CD8-positive, alpha-beta memory T cell (primary cell): Measurements from ENCODE around the gene NLRC5. TPM values are rescaled to one million over a fixed set of nuclear protein-coding genes. Genes with fewer than 3 reads are reported as not detected.

Source experiments
- CTCF ChIA-PET: fragments of 350-600 bp; sonication (Branson Sonifier 250); formaldehyde crosslinking; loops from one replicate; lab custom pipeline; 2021; ENCODE audit warnings: antibody characterized with exemption; lab: Charles Lee
- POLR2A ChIA-PET: fragments of 350-600 bp; sonication (Branson Sonifier 250); formaldehyde crosslinking; loops from one replicate; lab custom pipeline; 2021; ENCODE audit warnings: antibody characterized with exemption; lab: Charles Lee
- DNase-seq, 5 donors: peaks; one replicate each; pipeline versions ENCODE4 v3.0.0 to v3.0.0-alpha.2; 2020 to 2022; ENCODE audit warnings: mixed read lengths in 1 of 5
- H3K27ac ChIP-seq: one replicate; pipeline ENCODE4 v1.7.0; 2013; ENCODE audit warnings: low read depth, mild to moderate bottlenecking, low read length, moderate library complexity
- H3K27me3 ChIP-seq: 2 replicates; pipeline ENCODE4 v1.7.0; 2013; ENCODE audit warnings: low read length, mild to moderate bottlenecking; ENCODE audit not compliant: insufficient read depth, poor library complexity, severe bottlenecking
- H3K36me3 ChIP-seq: 2 replicates; pipeline ENCODE4 v1.7.0; 2013; ENCODE audit warnings: mild to moderate bottlenecking, low read length, moderate library complexity; ENCODE audit not compliant: insufficient read depth
- H3K4me1 ChIP-seq: 2 replicates; pipeline ENCODE4 v1.7.0; 2013; ENCODE audit warnings: mild to moderate bottlenecking, low read length, moderate library complexity; ENCODE audit not compliant: insufficient read depth
- H3K4me3 ChIP-seq: 2 replicates; pipeline ENCODE4 v1.7.0; 2013; ENCODE audit warnings: mild to moderate bottlenecking, low read length
- H3K9me3 ChIP-seq: 2 replicates; pipeline ENCODE4 v1.7.0; 2013; ENCODE audit warnings: mild to moderate bottlenecking, low read length
- H3K27ac Mint-ChIP-seq, 8 donors: one replicate each; pipeline ENCODE4 v1.8.0; 2020 to 2021; ENCODE audit warnings: mixed read lengths in 8 of 8, mild to moderate bottlenecking in 6 of 8, inconsistent platforms in 3 of 8, moderate library complexity in 3 of 8
- H3K27me3 Mint-ChIP-seq, 2 donors: one replicate each; pipeline ENCODE4 v1.8.0; 2020 to 2021; ENCODE audit warnings: mixed read lengths in 2 of 2, mild to moderate bottlenecking in 1 of 2, moderate library complexity in 1 of 2
- H3K36me3 Mint-ChIP-seq, 3 donors: one replicate each; pipeline ENCODE4 v1.8.0; 2020 to 2021; ENCODE audit warnings: mixed read lengths in 3 of 3, inconsistent platforms in 1 of 3, mild to moderate bottlenecking in 1 of 3
- H3K4me1 Mint-ChIP-seq, 3 donors: one replicate each; pipeline ENCODE4 v1.8.0; 2020 to 2021; ENCODE audit warnings: mixed read lengths in 3 of 3, inconsistent platforms in 1 of 3, mild to moderate bottlenecking in 1 of 3
- H3K4me3 Mint-ChIP-seq, 7 donors: one replicate each; pipeline ENCODE4 v1.8.0; 2020 to 2021; ENCODE audit warnings: mixed read lengths in 7 of 7, mild to moderate bottlenecking in 6 of 7, moderate library complexity in 4 of 7, inconsistent platforms in 2 of 7
- H3K9me3 Mint-ChIP-seq, 5 donors: one replicate each; pipeline ENCODE4 v1.8.0; 2020 to 2022; ENCODE audit warnings: mixed read lengths in 5 of 5, mild to moderate bottlenecking in 3 of 5, moderate library complexity in 2 of 5, inconsistent platforms in 1 of 5
- polyA plus RNA-seq: library from polyadenylated mRNA; unstranded; fragments of 300-500 nt; fragmentation: Illumina TruSeq; gene quantifications from one replicate; pipeline ENCODE4 v1.2.3, GENCODE V29; 2021
- total RNA-seq, 2 experiments: library from RNA; stranded (reverse); gene quantifications; one replicate each; pipeline ENCODE4 v1.2.3, GENCODE V29; 2021

Gene NLRC5
- total and polyA plus RNA-seq, 3 experiments from 2014 or later, result 165 to 178 (median 173) TPM

- H3K4me3 Mint-ChIP-seq, result peak overlapping the region in 5 of 7 donors; percentile 80 to 89 (median 83)
- H3K9me3 ChIP-seq, result no peaks in the 10 kb centered on the region
- no peak overlapping the region for H3K27ac ChIP-seq
- DNase-seq, result no peak
- no peaks in the 10 kb centered on the region for H3K9me3 Mint-ChIP-seq
- peaks cover 62 to 83% (median 68%) of the 10 kb centered on the region in 3 donors for H3K4me1 Mint-ChIP-seq
- no peaks in the 10 kb centered on the region for H3K27me3 ChIP-seq
- POLR2A ChIA-PET, result interaction anchor here (0.7 to 3.1 kb wide), 2 partner anchors 20 to 79 kb away, joined by 3 to 24 read pairs; no protein-coding TSS in a partner anchor
- no peak overlapping the region for H3K4me3 ChIP-seq
- H3K27ac Mint-ChIP-seq, result peak overlapping the region; percentile 74 to 99 (median 95)
- peaks cover 64% of the 10 kb centered on the region for H3K36me3 ChIP-seq
- CTCF ChIA-PET, result interaction anchor here (3.5 to 7.8 kb wide), 2 partner anchors 11 to 78 kb away, joined by 18 to 91 read pairs; no protein-coding TSS in a partner anchor
- no peaks in the 10 kb centered on the region for H3K27me3 Mint-ChIP-seq
- peaks cover 75% of the 10 kb centered on the region for H3K4me1 ChIP-seq
- H3K36me3 Mint-ChIP-seq, result peaks cover 17 to 87% (median 24%) of the 10 kb centered on the region in 3 donors
Observed at GRCh38 chr16:57043248-57043647, 53.9 kb downstream of the NLRC5 start.

DNA sequence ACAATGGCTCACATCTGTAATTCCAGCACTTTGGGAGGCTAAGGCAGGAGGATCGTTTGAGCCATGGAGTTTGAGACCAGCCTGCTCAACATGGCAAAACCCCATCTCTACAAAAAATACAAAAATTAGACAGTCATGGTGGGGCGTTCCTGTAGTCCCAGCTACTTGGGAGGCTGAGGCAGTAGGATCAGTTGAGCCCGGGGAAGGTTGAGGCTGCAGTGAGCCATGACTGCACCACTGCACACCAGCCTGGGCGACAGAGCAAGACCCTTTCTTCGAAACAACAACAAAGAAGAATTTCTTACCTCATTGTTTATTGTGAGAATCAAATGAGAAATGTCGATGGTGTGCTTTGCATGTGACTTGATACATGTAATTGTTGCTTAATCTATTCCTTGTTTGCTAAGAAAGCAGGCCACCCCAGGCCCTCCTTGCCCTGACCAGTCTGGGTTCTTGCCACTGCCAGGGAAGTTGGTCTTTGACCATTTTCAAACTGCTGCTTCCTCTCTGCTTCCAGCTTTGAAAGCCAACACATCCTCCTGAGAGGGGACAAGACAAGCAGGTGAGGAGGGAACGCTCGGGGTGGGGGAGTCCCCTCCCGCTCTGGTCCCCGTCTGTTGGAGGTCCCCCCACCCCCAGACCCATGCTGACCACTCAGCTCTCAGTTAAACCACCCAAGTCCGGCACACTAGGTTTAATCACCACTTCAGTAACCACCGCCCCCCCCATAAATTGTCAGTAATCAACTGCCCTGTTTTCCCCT, 55.8 kb downstream of the NLRC5 start:
- Histone ChIP-seq H3K27ac (no peak overlapping the region), H3K36me3 (peaks cover 65% of the 10 kb centered on the region), H3K4me3 (no peak overlapping the region), H3K4me1 (peaks cover 56% of the 10 kb centered on the region), H3K9me3 (no peaks in the 10 kb centered on the region), H3K27me3 (no peaks in the 10 kb centered on the region)
- no peaks in the 10 kb centered on the region for H3K9me3 Mint-ChIP-seq
- peaks cover 49 to 71% (median 50%) of the 10 kb centered on the region in 3 donors for H3K4me1 Mint-ChIP-seq
- no peak for DNase-seq
- peak overlapping the region; percentile 85 to 96 (median 90) for H3K27ac Mint-ChIP-seq
- H3K36me3 Mint-ChIP-seq, result peaks cover 10 to 87% (median 21%) of the 10 kb centered on the region in 3 donors
- POLR2A ChIA-PET, result interaction anchor here (0.5 to 1.9 kb wide), 3 partner anchors 56 to 463 kb away, joined by 4 to 6 read pairs (median 4); partner anchors contain the start of gene NLRC5
- peaks cover 0 to 1% of the 10 kb centered on the region in 2 donors for H3K27me3 Mint-ChIP-seq
- CTCF ChIA-PET, result interaction anchor here (1.1 to 3.7 kb wide), 8 partner anchors 32 to 85 kb away, joined by 3 to 58 read pairs (median 4); partner anchors contain the start of gene CETP
- H3K4me3 Mint-ChIP-seq, result peak overlapping the region in 3 of 7 donors; percentile 16 to 54 (median 16)

GRCh38 chr16:57045694-57046381, 56.5 kb downstream of the NLRC5 start:
- POLR2A ChIA-PET, result interaction anchor here (0.5 to 1.9 kb wide), 3 partner anchors 57 to 462 kb away, joined by 4 to 6 read pairs (median 4); partner anchors contain the start of gene NLRC5
- peaks cover 64% of the 10 kb centered on the region for H3K36me3 ChIP-seq

DNA sequence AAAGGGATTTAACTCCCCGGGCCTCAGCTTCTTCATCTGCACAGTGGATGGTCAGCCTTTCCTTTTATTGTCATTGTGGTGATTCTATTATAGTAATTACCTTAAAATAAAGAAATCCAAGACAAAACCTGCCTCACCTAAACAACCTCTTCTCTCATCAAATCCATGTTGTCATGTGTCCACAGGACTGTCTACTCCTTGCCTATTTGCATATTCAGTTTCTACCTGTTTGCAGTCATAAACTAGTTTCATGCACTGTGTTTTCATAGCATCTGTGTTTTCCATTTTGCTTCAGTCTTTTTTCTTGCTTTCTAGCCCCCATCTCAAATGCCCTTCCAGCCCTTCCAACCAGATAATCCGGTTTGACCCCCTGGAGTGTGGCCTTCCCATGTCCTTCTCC, 58.7 kb downstream of the NLRC5 start:
- H3K4me3 ChIP-seq, result no peak overlapping the region
- peaks cover 66% of the 10 kb centered on the region for H3K36me3 ChIP-seq
- ChIA-PET CTCF (interaction anchor here (1.2 kb wide), 1 partner anchor 78 kb away, joined by 4 read pairs; no protein-coding TSS in a partner anchor), POLR2A (no interaction called here)
- Mint-ChIP-seq H3K27ac (peak overlapping the region; percentile 6 to 93 (median 68)), H3K36me3 (peaks cover 7 to 92% (median 17%) of the 10 kb centered on the region in 3 donors), H3K9me3 (no peaks in the 10 kb centered on the region), H3K4me3 (peak overlapping the region in 1 of 7 donors; percentile 3), H3K27me3 (peaks cover 0 to 3% of the 10 kb centered on the region in 2 donors), H3K4me1 (peaks cover 21 to 48% (median 29%) of the 10 kb centered on the region in 3 donors)
- H3K27me3 ChIP-seq, result no peaks in the 10 kb centered on the region
- peaks cover 26% of the 10 kb centered on the region for H3K4me1 ChIP-seq
- no peak for DNase-seq
- no peak overlapping the region for H3K27ac ChIP-seq
- no peaks in the 10 kb centered on the region for H3K9me3 ChIP-seq

More at GRCh38 chr16:57045694-57046381, 56.5 kb downstream of the NLRC5 start:
- Histone ChIP-seq H3K27me3 (no peaks in the 10 kb centered on the region), H3K4me1 (peaks cover 49% of the 10 kb centered on the region), H3K27ac (no peak overlapping the region), H3K4me3 (no peak overlapping the region), H3K9me3 (no peaks in the 10 kb centered on the region)
- Mint-ChIP-seq H3K4me1 (peaks cover 41 to 67% (median 44%) of the 10 kb centered on the region in 3 donors), H3K27ac (peak overlapping the region; percentile 85 to 96 (median 90)), H3K36me3 (peaks cover 10 to 90% (median 19%) of the 10 kb centered on the region in 3 donors), H3K9me3 (no peaks in the 10 kb centered on the region), H3K4me3 (peak overlapping the region in 4 of 7 donors; percentile 15 to 54 (median 16)), H3K27me3 (peaks cover 0 to 1% of the 10 kb centered on the region in 2 donors)
- DNase-seq, result peak in 3 of 5 donors; percentile 38 to 76 (median 48)
- CTCF ChIA-PET, result interaction anchor here (0.9 to 3.7 kb wide), 12 partner anchors 15 to 122 kb away, joined by 3 to 58 read pairs (median 4); partner anchors contain the start of gene CETP

DNA sequence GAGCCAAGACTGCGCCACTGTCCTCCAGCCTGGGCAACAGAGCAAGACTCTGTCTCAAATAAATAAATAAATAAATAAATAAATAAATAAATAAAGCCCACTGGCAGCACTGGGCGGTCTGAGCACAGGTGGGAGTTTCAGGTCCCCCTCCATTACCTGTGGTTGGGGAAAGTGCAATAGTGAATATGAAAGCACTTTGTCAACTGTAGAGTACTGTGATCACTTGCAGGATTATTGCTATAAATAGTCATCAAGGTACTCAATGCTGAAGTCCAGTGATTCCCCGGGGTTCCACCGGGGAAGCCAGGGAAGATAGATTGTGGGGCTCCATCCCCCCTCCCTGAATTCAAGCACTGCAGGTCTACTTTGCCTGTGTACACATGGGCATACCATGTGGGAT, 60.3 kb downstream of the NLRC5 start:
- Histone ChIP-seq H3K36me3 (peaks cover 60% of the 10 kb centered on the region), H3K9me3 (no peaks in the 10 kb centered on the region), H3K4me1 (peaks cover 15% of the 10 kb centered on the region), H3K27ac (no peak overlapping the region), H3K4me3 (no peak overlapping the region), H3K27me3 (no peaks in the 10 kb centered on the region)
- Mint-ChIP-seq H3K27ac (peak overlapping the region in 2 of 8 donors; percentile 33 to 84), H3K36me3 (peaks cover 8 to 92% (median 21%) of the 10 kb centered on the region in 3 donors), H3K27me3 (peaks cover 0 to 4% of the 10 kb centered on the region in 2 donors), H3K4me3 (no peak overlapping the region), H3K4me1 (peaks cover 19 to 41% (median 28%) of the 10 kb centered on the region in 3 donors), H3K9me3 (no peaks in the 10 kb centered on the region)
- no peak for DNase-seq
- CTCF ChIA-PET, result interaction anchor here (1.2 kb wide), 1 partner anchor 80 kb away, joined by 4 read pairs; no protein-coding TSS in a partner anchor
- POLR2A ChIA-PET, result interaction anchor here (0.7 kb wide), 1 partner anchor 203 kb away, joined by 3 read pairs; no protein-coding TSS in a partner anchor

DNA sequence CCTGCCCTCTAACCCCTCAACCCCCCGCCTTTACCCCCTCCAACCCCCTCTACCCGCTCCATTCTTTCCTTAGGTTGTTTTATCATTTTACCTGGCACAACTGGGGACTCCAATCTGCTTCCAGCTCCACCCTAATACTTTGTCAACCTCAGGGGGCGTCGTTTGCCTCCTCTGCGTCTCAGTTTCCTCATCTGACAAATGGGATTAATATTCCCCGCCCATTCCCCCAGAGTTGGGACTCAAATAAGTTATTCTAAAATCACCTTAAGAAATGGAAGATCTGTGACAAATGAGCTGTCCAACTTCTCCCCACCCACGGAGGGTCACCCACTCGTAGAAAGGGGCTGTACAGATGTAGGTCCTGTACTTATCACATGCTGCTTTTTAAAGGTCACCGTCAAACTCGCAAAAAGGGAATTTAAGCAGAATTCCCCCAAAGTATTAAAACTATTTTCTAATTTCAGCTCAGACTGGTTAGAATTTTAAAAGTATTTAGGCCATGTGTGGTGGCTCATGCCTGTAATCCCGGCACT, 62.4 kb downstream of the NLRC5 start:
- Histone ChIP-seq H3K36me3 (peaks cover 57% of the 10 kb centered on the region), H3K4me1 (no peaks in the 10 kb centered on the region), H3K4me3 (no peak overlapping the region), H3K27me3 (no peaks in the 10 kb centered on the region), H3K27ac (no peak overlapping the region), H3K9me3 (no peaks in the 10 kb centered on the region)
- H3K9me3 Mint-ChIP-seq, result no peaks in the 10 kb centered on the region
- peaks cover 12 to 28% (median 19%) of the 10 kb centered on the region in 3 donors for H3K4me1 Mint-ChIP-seq
- H3K4me3 Mint-ChIP-seq, result no peak overlapping the region
- ChIA-PET POLR2A (no interaction called here), CTCF (interaction anchor here (0.6 to 1.9 kb wide), 4 partner anchors 10 to 327 kb away, joined by 3 to 10 read pairs (median 3); no protein-coding TSS in a partner anchor)
- peak overlapping the region in 6 of 8 donors; percentile 61 to 84 (median 80) for H3K27ac Mint-ChIP-seq
- peaks cover 0 to 4% of the 10 kb centered on the region in 2 donors for H3K27me3 Mint-ChIP-seq
- no peak for DNase-seq
- H3K36me3 Mint-ChIP-seq, result peaks cover 3 to 92% (median 20%) of the 10 kb centered on the region in 3 donors

GRCh38 chr16:57053206-57053605, 63.8 kb downstream of the NLRC5 start:
- H3K27ac Mint-ChIP-seq, result peak overlapping the region; percentile 20 to 96 (median 84)
- POLR2A ChIA-PET, result no interaction called here
- H3K27me3 Mint-ChIP-seq, result peaks cover 0 to 6% of the 10 kb centered on the region in 2 donors

More at GRCh38 chr16:57053206-57053605, 63.8 kb downstream of the NLRC5 start:
- no peaks in the 10 kb centered on the region for H3K4me1 ChIP-seq
- H3K9me3 Mint-ChIP-seq, result no peaks in the 10 kb centered on the region
- H3K4me3 Mint-ChIP-seq, result peak overlapping the region in 1 of 7 donors; percentile 47
- no peaks in the 10 kb centered on the region for H3K9me3 ChIP-seq
- H3K4me1 Mint-ChIP-seq, result peaks cover 12 to 26% (median 22%) of the 10 kb centered on the region in 3 donors
- H3K4me3 ChIP-seq, result no peak overlapping the region
- CTCF ChIA-PET, result interaction anchor here (0.9 to 2.1 kb wide), 4 partner anchors 31 to 89 kb away, joined by 3 to 5 read pairs (median 4); no protein-coding TSS in a partner anchor
- H3K36me3 ChIP-seq, result peaks cover 53% of the 10 kb centered on the region
- H3K27me3 ChIP-seq, result no peaks in the 10 kb centered on the region
- no peak overlapping the region for H3K27ac ChIP-seq
- no peak for DNase-seq
- peaks cover 3 to 90% (median 22%) of the 10 kb centered on the region in 3 donors for H3K36me3 Mint-ChIP-seq
